Panc1 (cell line): ENCODE measurements around the gene SNAP23. TPM values are rescaled to one million over a fixed set of nuclear protein-coding genes. Genes with fewer than 3 reads are reported as not detected.

Experiments
- ATAC-seq: fragments of 200-7000 bp; cut with Tn5 transposase; 2 replicates; pipeline ENCODE4 v1.9.1; 2020; ENCODE audit warnings: mild to moderate bottlenecking, moderate library complexity
- BruUV-seq: library from RNA; stranded (reverse); fragments of 400-500 nt; replicated peaks from 2 replicates; lab custom pipeline; 2021; lab: Mats Ljungman, UMichigan
- CTCF ChIA-PET: fragments of 300-600 bp; sonication (Branson Sonifier 250); formaldehyde crosslinking; loops from one replicate; lab custom pipeline; 2022; ENCODE audit warnings: antibody characterized with exemption; lab: Charles Lee
- POLR2A ChIA-PET: fragments of 300-600 bp; sonication (Branson Sonifier 250); formaldehyde crosslinking; loops from one replicate; lab custom pipeline; 2022; ENCODE audit warnings: antibody characterized with exemption; lab: Charles Lee
- DNase-seq: peaks from one replicate; pipeline ENCODE4 v3.0.0-alpha.2; 2010; ENCODE audit warnings: low read depth, low spot score
- H3K27ac ChIP-seq: 2 replicates; pipeline ENCODE4 v1.5.1; 2011; ENCODE audit warnings: mild to moderate bottlenecking, low read length, inconsistent platforms
- H3K27me3 ChIP-seq: fragments of 200-500 bp; sonication (Bioruptor generic); 2 replicates; pipeline ENCODE4 v1.6.0; 2014; ENCODE audit warnings: low read length, inconsistent platforms; ENCODE audit not compliant: control insufficient read depth, insufficient read depth
- H3K36me3 ChIP-seq: fragments of 200-500 bp; sonication (Bioruptor generic); 2 replicates; pipeline ENCODE4 v1.5.1; 2014; ENCODE audit warnings: inconsistent platforms, mild to moderate bottlenecking, low read length, moderate library complexity; ENCODE audit not compliant: control insufficient read depth, insufficient read depth
- H3K4me1 ChIP-seq: 2 replicates; pipeline ENCODE4 v1.5.1; 2011; ENCODE audit warnings: inconsistent platforms, mild to moderate bottlenecking, low read length, moderate library complexity; ENCODE audit not compliant: control insufficient read depth, insufficient read depth
- H3K4me3 ChIP-seq, 2 experiments: 2 replicates each; pipeline ENCODE4 v1.5.1; 2011 to 2012; ENCODE audit warnings: low read depth in 2 of 2, low read length in 2 of 2, mild to moderate bottlenecking in 2 of 2, inconsistent platforms in 1 of 2, moderate library complexity in 1 of 2
- H3K9me3 ChIP-seq: fragments of 200-500 bp; sonication (Bioruptor generic); 2 replicates; pipeline ENCODE4 v1.5.1; 2014; ENCODE audit warnings: low read depth, mild to moderate bottlenecking, inconsistent platforms, low read length, moderate library complexity; ENCODE audit not compliant: control insufficient read depth, insufficient read depth
- POLR2AphosphoS5 ChIP-seq: IDR thresholded peaks from 2 replicates; pipeline ENCODE4 v1.6.1; 2012; ENCODE audit warnings: mild to moderate bottlenecking, low read depth, low read length, moderate library complexity
- SIN3A ChIP-seq: IDR thresholded peaks from 2 replicates; pipeline ENCODE4 v1.6.1; 2012; ENCODE audit warnings: low read depth, mild to moderate bottlenecking, low read length, moderate library complexity, borderline replicate concordance; ENCODE audit not compliant: insufficient read depth
- TCF7L2 ChIP-seq: IDR thresholded peaks from 2 replicates; pipeline ENCODE4 v1.6.1; 2011; ENCODE audit warnings: mild to moderate bottlenecking, low read depth, low read length, inconsistent platforms
- in situ Hi-C: cut with HindIII; loops from 2 replicates; pipeline ENCODE4 v1.10.0; 2016; ENCODE audit warnings: low sequenced_read_pairs, low pct_unique_long_range_greater_than_20kb
- intact Hi-C: fragments of 100-400 bp; cut with micrococcal nuclease; formaldehyde crosslinking; loops from one replicate; pipeline ENCODE4 v1.10.0; 2022; ENCODE audit not compliant: unreplicated experiment
- total RNA-seq: library from RNA; stranded (reverse); gene quantifications from one replicate; pipeline ENCODE4 v1.2.1, GENCODE V29; 2021; ENCODE audit not compliant: unreplicated experiment
- TF ChIP-seq, protein P1 (sequence below), 2 experiments: IDR thresholded peaks; 2 replicates each; pipeline ENCODE4 v1.6.1; 2011 to 2012; ENCODE audit warnings: low read depth in 2 of 2, control low read depth in 1 of 2, low read length in 1 of 2, mild to moderate bottlenecking in 1 of 2, moderate library complexity in 1 of 2; ENCODE audit not compliant: insufficient read depth in 1 of 2
- TF ChIP-seq, protein P2 (sequence below): fragments of 450-650 bp; IDR thresholded peaks from 2 replicates; pipeline ENCODE4 v1.5.1; 2017; ENCODE audit warnings: mild to moderate bottlenecking

SNAP23 gene
- total RNA-seq, 1 experiment from 2014 or later = 48.9 TPM

DNA sequence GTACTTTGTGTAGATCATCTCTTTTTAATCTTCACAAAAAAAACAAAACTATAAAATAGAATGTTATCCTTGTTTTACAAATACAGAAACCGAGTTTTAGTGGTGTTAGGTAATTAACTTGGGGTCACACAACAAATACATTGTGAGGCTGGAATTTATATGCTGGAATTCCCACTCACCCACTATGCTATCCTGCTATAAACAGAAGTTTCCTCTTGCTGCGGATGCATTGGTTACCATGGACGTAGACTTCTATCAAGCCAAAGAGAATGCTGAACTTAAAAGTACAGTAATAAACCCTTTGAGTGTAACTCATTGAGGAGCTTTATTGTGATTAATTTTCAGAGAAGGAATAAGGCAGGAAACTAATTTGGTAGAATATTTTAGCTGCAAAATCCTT, 9.2 kb downstream of the SNAP23 start:
- BruUV-seq = no TSS peak
- POLR2A ChIA-PET = interaction anchor here (0.5 to 0.8 kb wide), 5 partner anchors 22 to 481 kb away, joined by 3 to 11 read pairs (median 6); no protein-coding TSS in a partner anchor

DNA sequence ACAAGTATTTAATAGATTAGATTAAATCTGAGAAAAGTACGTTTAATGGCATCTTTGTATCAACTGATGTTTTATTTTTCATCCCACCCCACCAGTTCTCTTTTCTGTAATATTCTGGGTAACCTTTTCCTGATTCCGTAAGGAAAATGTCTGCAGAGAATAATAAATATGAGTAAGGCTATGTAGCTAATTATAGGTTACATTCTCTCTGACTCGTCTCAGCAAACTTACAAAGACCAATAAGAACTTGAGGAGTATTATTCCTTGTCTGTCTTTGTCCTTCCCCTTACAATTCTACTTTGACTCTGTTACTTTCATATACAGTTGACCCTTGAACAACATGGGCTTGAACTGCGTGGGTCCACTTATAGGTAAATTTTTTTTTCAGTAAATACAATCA, 12.1 kb downstream of the SNAP23 start:
- Histone ChIP-seq H3K27ac (no peak overlapping the region), H3K27me3 (no peaks in the 10 kb centered on the region), H3K4me3 (no peak overlapping the region), H3K9me3 (no peaks in the 10 kb centered on the region), H3K4me1 (no peaks in the 10 kb centered on the region), H3K36me3 (no peaks in the 10 kb centered on the region)
- POLR2A ChIA-PET = no interaction called here
- BruUV-seq = no TSS peak
- DNase-seq (no peak), ATAC-seq (no peak)
- in situ Hi-C loops = no loop called here
- TF ChIP-seq, protein P1, sequence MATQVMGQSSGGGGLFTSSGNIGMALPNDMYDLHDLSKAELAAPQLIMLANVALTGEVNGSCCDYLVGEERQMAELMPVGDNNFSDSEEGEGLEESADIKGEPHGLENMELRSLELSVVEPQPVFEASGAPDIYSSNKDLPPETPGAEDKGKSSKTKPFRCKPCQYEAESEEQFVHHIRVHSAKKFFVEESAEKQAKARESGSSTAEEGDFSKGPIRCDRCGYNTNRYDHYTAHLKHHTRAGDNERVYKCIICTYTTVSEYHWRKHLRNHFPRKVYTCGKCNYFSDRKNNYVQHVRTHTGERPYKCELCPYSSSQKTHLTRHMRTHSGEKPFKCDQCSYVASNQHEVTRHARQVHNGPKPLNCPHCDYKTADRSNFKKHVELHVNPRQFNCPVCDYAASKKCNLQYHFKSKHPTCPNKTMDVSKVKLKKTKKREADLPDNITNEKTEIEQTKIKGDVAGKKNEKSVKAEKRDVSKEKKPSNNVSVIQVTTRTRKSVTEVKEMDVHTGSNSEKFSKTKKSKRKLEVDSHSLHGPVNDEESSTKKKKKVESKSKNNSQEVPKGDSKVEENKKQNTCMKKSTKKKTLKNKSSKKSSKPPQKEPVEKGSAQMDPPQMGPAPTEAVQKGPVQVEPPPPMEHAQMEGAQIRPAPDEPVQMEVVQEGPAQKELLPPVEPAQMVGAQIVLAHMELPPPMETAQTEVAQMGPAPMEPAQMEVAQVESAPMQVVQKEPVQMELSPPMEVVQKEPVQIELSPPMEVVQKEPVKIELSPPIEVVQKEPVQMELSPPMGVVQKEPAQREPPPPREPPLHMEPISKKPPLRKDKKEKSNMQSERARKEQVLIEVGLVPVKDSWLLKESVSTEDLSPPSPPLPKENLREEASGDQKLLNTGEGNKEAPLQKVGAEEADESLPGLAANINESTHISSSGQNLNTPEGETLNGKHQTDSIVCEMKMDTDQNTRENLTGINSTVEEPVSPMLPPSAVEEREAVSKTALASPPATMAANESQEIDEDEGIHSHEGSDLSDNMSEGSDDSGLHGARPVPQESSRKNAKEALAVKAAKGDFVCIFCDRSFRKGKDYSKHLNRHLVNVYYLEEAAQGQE (IDR thresholded peaks at IDR 0.05; ENCODE audit: insufficient read depth in 1 of 2, low read depth in 2 of 2, low read length in 1 of 2) = no peak
- TF ChIP-seq SIN3A (no peak), POLR2AphosphoS5 (no peak), TCF7L2 (no peak)
- TF ChIP-seq, protein P2, sequence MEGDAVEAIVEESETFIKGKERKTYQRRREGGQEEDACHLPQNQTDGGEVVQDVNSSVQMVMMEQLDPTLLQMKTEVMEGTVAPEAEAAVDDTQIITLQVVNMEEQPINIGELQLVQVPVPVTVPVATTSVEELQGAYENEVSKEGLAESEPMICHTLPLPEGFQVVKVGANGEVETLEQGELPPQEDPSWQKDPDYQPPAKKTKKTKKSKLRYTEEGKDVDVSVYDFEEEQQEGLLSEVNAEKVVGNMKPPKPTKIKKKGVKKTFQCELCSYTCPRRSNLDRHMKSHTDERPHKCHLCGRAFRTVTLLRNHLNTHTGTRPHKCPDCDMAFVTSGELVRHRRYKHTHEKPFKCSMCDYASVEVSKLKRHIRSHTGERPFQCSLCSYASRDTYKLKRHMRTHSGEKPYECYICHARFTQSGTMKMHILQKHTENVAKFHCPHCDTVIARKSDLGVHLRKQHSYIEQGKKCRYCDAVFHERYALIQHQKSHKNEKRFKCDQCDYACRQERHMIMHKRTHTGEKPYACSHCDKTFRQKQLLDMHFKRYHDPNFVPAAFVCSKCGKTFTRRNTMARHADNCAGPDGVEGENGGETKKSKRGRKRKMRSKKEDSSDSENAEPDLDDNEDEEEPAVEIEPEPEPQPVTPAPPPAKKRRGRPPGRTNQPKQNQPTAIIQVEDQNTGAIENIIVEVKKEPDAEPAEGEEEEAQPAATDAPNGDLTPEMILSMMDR = no peak
- CTCF ChIA-PET = no interaction called here
- intact Hi-C loops = no loop called here

More for the DNA sequence above, 9.2 kb downstream of the SNAP23 start:
- Histone ChIP-seq H3K27ac (no peak overlapping the region), H3K36me3 (no peaks in the 10 kb centered on the region), H3K9me3 (no peaks in the 10 kb centered on the region), H3K4me3 (no peak overlapping the region), H3K27me3 (no peaks in the 10 kb centered on the region), H3K4me1 (peaks cover 5% of the 10 kb centered on the region; the same call in 1 of the 2 replicates)
- intact Hi-C loops = no loop called here
- in situ Hi-C loops = no loop called here
- TF ChIP-seq TCF7L2 (no peak), SIN3A (no peak), POLR2AphosphoS5 (no peak)
- TF ChIP-seq, protein P2 = no peak
- TF ChIP-seq, protein P1 (IDR thresholded peaks at IDR 0.05; ENCODE audit: insufficient read depth in 1 of 2, low read depth in 2 of 2, low read length in 1 of 2) = no peak
- DNase-seq = no peak
- ATAC-seq = no peak
- CTCF ChIA-PET = no interaction called here
